CD4-positive, alpha-beta T cell treated with Interleukin-4 for 1 hour (primary cell): Measurements from ENCODE around the gene ACTR2.
"Not testable (repeated sequence)": the region's sequence is repeated elsewhere in the genome, so short reads cannot be mapped to it uniquely, and the experiment has no call there.

Experiments used
- DNase-seq, 2 donors: peaks; one replicate each; pipeline ENCODE4 v3.0.0-alpha.2; 2020 to 2022

Gene ACTR2

DNA sequence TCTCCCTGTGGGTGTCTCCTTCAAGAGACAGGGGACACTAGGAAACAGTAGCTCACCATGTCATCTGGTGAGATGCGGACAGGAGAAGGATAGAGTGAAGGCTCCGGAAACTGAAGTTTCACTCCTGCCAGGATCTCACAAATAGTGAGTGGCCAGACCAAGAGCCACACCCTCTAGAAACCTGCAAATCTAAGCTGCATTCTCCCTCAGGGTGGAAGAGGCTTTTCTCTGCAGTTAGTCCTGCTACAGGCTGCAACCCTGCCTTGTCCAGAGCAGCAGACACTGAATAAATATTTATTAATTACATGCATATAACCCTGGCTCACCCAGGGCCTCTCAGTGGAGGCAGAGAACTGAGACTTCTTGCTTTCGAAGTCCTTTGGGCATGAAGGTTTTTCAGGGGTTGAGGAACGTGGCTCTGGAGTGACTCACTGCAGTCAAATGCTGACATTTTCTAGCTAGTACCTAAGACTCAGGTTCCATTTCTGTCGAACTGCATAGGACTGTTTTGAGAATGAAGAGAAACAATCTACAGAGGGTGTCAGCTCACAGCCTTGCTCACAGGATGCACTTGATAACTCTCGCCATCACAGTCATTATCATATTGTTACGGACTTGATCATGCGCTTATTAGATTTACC, 87.3 kb downstream of the ACTR2 start:
- no peak for DNase-seq

DNA sequence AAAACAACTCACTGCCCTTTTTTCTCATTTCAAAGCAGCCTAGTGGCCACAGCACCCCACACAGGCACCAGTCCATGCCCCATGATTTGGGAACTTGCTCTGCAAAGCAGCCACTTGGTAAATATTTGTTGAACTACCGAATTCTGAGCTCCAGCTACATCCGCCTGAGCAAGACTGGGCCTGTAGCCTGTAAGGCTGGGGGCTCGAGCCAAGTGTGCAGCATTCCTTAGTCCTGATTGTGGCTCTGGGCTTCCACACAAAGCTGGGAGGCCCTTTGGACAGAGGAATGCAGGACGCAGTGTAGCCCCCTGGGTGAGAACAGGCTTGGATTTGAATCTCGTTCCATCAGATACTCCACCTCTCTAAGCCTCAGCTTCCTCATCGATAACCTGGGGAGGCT, 88.4 kb downstream of the ACTR2 start:
- no peak for DNase-seq

- not testable (repeated sequence) for DNase-seq
Observed at GRCh38 chr2:65317351-65317750, 89.7 kb downstream of the ACTR2 start.

GRCh38 chr2:65317841-65318240, 90.2 kb downstream of the ACTR2 start:
- no peak for DNase-seq

DNA sequence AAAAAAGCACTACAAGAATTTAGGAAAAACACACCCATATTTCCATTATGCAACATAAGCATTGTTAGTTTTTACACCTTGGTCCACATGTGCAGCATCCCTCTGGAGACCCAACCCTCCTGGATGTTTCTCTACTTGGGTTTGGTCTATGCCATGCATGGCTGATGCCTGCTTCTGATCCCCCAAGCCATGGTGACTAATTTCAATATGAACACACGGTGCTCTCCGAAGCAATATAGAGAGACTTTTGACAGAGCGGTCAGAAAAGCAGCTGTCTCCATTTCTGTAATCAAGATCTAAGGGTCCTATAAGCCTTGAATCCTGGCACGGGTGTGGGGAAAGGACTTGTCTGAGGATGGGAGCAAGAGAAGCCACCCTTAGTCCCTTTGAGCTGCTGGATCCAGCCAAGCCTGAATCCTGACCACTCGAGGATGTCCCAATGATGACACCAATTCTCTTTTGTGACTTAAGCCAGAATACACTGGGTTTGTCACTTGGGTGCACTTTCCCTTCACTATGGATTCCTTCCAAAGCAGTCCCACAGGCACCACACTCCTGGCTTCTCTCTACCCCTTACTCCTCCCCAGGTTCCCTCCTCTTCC, 91.5 kb downstream of the ACTR2 start:
- DNase-seq: no peak

GRCh38 chr2:65319674-65320041, 92.0 kb downstream of the ACTR2 start:
- DNase-seq: no peak

DNA sequence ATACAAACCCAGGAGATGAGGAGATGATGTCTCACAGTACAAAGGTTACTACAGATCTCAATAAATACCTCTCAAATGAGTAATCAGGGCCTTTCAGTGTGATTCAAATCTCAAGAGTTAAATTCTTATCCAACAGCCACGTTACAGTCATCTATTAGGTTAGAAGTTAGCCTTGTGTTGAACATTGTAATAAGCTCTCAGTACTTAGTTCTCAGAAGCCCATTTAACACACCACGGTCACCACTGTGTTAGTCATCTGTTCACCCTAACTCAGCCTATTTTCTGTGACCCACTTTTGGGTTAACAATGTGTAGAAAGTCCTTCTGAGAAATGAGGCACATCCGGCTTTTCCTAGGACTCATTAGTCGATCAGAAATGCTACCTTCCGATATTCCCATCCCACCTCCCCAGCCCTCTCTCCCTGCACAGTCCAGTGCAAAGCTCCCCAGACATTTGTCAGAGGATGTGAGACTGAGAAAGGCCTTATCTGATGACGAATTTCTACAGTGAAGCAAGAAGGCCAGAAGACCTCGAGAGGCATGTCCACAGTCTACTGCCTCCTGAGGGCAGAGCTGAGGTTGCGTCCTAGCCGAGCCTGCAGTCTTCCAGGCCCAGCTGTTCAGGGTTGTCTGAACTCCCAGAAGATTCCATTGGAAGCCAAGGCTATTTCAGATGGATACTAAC, 92.6 kb downstream of the ACTR2 start:
- no peak for DNase-seq
